HG02981 (cell line): ENCODE data around the gene GLUD2.
"Not testable (repeated sequence)": the region's sequence is repeated elsewhere in the genome, so short reads cannot be mapped to it uniquely, and the experiment has no call there.

Source experiments
- ATAC-seq: cut with Tn5 transposase; IDR thresholded peaks from one replicate; pipeline ENCODE4 v1.9.1; 2021; ENCODE audit warnings: mild to moderate bottlenecking, moderate library complexity; ENCODE audit not compliant: unreplicated experiment

Gene GLUD2

GRCh38 chrX:121047441-121048419 lies at the start of gene GLUD2:
TSS of gene GLUD2 (plus strand) at chrX:121047610. CDS start at chrX:121047685, 75 bp downstream.
- ATAC-seq = not testable (repeated sequence)

- no peak for ATAC-seq
Measured at GRCh38 chrX:120999413-120999812, 48.0 kb upstream of the GLUD2 start.

- no peak for ATAC-seq
Measured at GRCh38 chrX:121000589-121000988, 46.8 kb upstream of the GLUD2 start.

GRCh38 chrX:121008920-121009319 lies 38.5 kb upstream of the GLUD2 start:
- no peak for ATAC-seq

- ATAC-seq = no peak
Measured at GRCh38 chrX:121009764-121010163, 37.6 kb upstream of the GLUD2 start.

- no peak for ATAC-seq
Measured at GRCh38 chrX:121010218-121010617, 37.2 kb upstream of the GLUD2 start.

- no peak for ATAC-seq
Measured at GRCh38 chrX:121011254-121011653, 36.2 kb upstream of the GLUD2 start.

GRCh38 chrX:121013897-121014455 lies 33.4 kb upstream of the GLUD2 start:
- ATAC-seq = no peak

GRCh38 chrX:121014826-121015225 lies 32.6 kb upstream of the GLUD2 start:
- no peak for ATAC-seq

- no peak for ATAC-seq
Measured at GRCh38 chrX:121028419-121028818, 19.0 kb upstream of the GLUD2 start.

GRCh38 chrX:121030083-121030482 lies 17.3 kb upstream of the GLUD2 start:
- ATAC-seq = no peak

- ATAC-seq = no peak
Measured at GRCh38 chrX:121032531-121032930, 14.9 kb upstream of the GLUD2 start.

- no peak for ATAC-seq
Measured at GRCh38 chrX:121036137-121036536, 11.3 kb upstream of the GLUD2 start.

- no peak for ATAC-seq
Measured at GRCh38 chrX:121036951-121037350, 10.5 kb upstream of the GLUD2 start.

- ATAC-seq = no peak
Measured at GRCh38 chrX:121050781-121051180, 3.4 kb downstream of the GLUD2 start.

- no peak for ATAC-seq
Measured at GRCh38 chrX:121052122-121052521, 4.7 kb downstream of the GLUD2 start.

GRCh38 chrX:121062289-121062688 lies 14.9 kb downstream of the GLUD2 start:
- no peak for ATAC-seq

- ATAC-seq = no peak
Measured at GRCh38 chrX:121064579-121064978, 17.2 kb downstream of the GLUD2 start.

GRCh38 chrX:121084247-121084646 lies 36.8 kb downstream of the GLUD2 start:
- ATAC-seq = not testable (repeated sequence)

- no peak for ATAC-seq
Measured at GRCh38 chrX:121084903-121085611, 37.6 kb downstream of the GLUD2 start.

GRCh38 chrX:121085612-121086010 lies 38.2 kb downstream of the GLUD2 start:
- ATAC-seq = no peak

GRCh38 chrX:121093011-121093410 lies 45.6 kb downstream of the GLUD2 start:
- ATAC-seq = no peak
